Brain pericyte (primary cell): Measurements from ENCODE around the gene BRAF.
A peak's percentile ranks its signal among the peaks of the same experiment; 100 is the strongest.
"Not testable (repeated sequence)": the region's sequence is repeated elsewhere in the genome, so short reads cannot be mapped to it uniquely, and the experiment has no call there.

Experiments used
- DNase-seq: peaks from one replicate; pipeline ENCODE4 v3.0.0-alpha.2; 2012; ENCODE audit warnings: low read depth, low spot score

Gene BRAF

DNA sequence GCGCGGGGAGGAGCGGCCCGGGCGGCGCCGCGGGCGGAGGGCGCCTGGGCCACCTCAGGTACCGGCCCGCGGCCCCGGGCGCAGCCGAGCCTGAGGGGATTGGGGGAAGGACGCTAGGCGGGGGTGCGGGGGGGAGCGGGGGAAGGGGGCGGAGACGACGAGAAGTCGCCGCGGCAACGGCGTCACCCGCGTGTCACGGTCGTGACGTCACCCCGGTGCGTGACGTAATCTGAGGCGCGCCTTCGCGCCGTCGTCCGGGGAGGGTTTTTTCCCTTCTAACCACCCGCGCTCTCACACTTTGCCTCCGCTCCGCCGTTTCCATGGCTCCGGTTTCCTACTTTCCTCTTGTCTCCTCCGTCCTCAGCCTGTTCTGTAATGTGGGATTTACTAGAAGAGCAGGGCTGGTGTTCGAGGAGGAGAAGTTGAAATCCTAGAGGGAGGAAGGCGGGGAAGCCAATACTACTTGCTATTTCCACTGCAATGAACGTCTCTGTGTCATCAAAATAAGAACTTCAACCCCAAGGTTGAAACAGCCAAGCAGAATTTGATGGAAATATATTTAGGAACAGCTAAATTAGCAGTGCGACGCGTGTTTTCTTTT, at the start of gene BRAF:
TSS of gene BRAF (minus strand) at position 109 of the 601 bp plus-strand sequence. CDS start 226 bp downstream, outside the sequence.
- peak; percentile 75 for DNase-seq

DNA sequence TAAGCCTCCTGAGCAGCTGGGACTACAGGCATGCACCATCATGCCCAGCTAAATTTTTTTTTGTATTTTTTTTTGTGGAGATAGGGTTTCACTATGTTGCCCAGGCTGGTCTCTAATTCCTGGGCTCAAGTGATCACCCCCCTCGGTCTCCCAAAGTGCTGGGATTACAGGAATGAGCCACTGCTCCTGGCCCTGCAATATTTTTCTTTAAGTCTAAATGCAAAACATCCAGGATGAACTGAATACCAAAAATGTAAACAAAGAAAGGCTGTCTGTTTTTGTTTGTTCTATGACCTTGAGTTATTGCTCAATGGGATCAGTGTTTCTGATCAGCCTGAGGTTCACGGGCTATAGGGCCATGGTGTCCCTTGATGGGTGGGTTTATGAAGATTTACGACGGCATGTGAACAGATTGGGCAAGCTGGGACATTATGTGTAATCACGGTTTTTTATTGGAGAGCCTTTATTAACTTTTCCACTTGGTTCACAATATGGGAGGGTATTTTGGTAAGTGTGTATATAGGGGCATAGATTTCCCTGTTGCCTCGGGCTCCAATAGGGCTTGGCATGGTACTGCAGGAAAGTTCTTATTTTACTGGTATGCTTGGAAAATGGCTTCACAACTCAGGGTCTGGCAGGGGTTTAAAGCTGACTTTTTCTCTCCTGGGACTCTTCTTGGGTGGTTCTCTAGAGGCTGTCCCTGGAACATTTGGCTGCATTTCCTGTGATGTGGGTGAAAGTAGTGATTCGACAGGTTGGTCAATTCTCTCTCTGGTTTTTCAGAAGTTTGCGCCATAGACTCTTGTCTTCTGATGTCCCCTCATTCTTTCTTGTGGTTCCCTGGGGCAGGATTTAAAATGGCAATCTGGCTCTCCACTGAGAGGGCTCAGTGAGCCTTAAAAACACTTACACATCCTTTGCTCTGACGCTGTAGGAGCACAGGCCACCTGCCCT, 48.4 kb upstream of the BRAF start:
- DNase-seq, result no peak

DNA sequence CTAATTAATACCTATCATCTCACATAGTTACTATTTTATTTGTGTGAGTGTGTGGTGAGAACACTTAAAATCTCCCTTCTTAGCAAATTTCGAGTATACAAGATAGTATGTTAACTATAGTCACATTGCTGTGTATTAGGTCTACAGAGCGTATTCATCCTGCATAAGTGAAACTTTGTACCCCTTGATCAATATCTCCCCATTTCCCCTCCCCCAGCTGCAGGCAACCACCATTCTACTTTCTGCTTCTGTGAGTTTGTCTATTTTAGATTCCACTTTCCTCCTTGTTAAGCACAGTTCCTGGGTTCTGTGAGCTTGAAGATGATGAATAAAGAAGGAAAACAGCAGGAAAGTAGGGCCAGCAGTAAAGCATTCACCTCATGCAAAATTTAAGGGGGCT, 47.6 kb upstream of the BRAF start:
- no peak for DNase-seq

DNA sequence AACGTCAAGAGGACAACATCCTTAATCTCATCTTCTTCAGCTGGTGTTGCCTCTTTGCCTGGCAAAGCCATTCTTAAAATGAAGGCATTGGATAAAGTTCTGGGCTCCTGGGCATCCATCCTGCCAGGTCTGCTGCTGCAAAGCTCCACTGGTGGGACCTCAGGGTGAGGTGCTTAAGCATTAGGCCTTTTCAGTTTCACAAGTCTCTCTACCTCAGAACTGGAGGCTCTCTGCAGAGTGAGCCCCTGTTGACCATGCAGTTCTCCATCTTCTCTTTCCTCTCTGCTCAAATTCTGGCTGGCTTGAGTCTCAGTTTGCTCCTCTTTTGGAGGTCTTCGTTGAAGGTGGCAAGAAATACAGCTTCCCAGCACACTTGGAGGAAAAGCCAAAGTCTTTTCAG, 42.7 kb upstream of the BRAF start:
- no peak for DNase-seq

DNA sequence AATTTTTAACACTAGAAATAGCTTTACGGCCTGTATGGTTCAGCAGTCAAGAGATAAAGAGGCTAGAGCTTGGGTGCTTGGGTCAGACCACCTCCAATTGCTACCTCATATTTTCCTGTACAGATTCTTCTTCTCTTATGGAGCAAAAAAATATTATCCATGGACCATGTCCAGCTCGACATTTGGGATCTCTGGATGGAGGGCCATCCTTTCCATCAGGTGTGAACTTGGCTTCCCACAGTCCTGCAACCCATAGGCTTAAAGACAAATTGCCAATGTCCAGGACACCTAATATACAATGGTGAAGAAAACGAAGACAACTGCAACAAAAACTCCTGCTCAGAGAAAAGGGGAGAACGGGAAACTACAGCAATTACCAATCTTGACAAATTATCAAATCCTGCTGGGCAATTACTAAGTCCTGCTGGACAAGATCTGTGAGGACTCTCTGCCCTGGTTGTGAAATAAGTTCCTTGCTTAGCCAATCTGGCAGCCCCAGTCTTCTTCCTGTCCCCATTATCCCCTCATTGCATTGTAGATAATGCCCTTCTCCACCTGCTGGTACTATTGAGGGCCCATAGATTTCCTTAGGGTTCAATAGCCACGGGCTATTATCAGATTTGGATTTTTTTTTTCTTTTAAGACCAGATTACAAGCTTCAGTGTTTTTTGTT, 42.0 kb upstream of the BRAF start:
- DNase-seq, result no peak

DNA sequence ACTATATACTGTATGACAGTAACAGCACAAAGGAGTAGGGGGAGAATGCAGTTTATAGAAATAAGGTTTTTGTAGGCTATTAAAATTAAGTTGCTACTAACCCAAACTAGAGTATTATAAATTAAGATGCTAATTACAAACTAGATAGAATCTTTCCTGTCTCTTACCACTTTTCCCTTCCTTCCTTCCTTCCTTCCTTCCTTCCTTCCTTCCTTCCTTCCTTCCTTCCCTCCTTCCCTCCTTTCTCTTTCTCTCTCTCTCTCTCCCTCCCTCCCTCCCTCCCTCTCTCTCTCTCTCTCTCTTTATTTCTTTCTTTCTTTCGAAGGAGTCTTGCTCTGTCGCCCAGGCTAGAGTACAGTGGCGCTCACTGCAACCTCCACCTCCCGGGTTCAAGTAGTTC, 36.4 kb upstream of the BRAF start:
- DNase-seq, result no peak

DNA sequence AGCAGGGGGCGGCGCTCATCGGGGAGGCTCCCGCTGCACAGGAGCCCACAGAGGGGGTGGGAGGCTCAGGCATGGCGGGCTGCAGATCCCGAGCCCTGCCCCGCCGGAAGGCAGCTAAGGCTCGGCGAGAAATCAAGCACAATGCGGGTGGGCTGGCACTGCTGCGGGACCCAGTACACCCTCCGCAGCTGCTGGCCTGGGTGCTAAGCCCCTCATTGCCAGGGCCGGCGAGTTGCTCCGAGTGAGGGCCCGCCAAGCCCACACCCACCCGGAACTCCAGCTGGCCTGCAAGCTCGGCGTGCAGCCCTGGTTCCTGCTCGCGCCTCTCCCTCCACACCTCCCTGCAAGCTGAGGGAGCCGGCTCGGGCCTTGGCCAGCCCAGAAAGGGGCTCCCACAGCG, 32.3 kb upstream of the BRAF start:
- not testable (repeated sequence) for DNase-seq

DNA sequence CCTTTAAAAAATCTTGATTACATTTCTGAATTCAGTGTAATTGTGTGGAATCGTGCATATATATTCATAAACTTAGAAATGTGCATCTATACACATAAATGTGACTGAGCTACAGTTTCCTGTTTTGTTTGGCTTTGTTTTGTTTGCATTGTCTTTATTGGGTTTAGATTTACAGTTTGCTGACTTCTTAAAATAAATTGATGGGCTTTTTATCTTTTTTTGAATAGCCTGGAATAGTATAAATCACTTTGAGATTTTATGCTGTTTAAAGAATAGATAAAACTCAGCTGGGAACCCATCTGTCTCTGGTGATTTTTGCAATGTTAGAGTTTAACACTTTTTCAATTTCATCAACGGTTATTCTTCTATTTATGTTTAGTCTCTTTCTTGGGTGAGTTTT, 21.2 kb upstream of the BRAF start:
- DNase-seq, result no peak

DNA sequence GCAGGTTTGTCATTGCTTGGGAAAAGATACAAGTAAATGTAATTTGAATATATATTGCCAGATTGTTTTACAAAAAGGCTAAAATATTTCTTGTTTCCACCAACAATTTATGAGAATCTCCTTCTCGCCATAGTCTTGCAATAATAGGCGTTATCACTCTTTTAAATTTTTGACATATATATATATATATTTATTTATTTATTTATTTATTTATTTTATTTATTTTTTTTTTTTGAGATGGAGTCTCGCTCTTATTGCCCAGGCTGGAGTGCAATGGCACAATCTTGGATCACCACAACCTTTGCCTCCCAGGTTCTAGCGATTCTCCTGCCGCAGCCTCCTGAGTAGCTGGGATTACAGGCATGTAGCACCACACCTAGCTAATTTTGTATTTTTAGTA, 17.5 kb upstream of the BRAF start:
- DNase-seq, result not testable (repeated sequence)

DNA sequence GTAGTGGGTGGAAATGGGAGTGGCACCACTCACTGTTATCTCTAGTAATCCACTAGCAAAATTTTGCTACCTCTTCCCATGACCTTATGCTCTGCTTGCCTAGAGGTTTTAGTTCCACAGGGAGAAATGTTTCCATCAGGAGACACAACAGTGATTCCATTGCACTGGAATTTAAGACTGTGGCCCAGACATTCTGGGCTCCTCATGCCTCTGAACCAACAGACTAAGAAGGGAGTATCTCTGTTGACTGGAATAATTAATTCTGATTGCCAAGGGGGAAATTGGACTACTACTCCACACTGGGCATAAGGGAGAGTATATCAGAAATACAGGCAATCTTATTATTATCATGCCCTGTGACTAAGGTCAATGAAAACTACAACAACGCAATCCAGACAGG, 16.2 kb upstream of the BRAF start:
- no peak for DNase-seq

DNA sequence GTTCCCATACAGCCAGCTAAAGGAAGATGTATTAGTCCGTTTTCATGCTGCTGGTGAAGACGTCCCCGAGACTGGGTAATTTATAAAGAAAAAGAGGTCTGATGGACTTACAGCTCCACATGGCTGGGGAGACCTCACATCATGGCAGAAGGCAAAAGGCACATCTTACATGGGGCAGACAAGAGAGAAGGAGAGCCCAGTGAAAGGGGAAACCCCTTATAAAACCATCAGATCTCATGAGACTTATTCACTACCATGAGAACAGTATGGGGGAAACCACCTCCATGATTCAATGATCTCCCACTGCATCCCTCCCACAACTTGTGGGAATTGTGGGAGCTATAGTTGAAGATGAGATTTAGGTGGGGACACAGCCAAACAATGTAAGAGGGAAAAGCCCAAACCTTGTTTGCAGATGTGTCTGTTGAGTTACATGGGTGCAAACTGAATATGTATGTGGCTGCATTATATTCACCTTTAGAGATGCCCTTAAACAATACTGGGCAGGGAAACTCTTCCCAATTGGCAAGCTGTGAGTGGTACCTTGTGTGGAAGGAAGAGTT, 13.1 kb upstream of the BRAF start:
- no peak for DNase-seq

DNA sequence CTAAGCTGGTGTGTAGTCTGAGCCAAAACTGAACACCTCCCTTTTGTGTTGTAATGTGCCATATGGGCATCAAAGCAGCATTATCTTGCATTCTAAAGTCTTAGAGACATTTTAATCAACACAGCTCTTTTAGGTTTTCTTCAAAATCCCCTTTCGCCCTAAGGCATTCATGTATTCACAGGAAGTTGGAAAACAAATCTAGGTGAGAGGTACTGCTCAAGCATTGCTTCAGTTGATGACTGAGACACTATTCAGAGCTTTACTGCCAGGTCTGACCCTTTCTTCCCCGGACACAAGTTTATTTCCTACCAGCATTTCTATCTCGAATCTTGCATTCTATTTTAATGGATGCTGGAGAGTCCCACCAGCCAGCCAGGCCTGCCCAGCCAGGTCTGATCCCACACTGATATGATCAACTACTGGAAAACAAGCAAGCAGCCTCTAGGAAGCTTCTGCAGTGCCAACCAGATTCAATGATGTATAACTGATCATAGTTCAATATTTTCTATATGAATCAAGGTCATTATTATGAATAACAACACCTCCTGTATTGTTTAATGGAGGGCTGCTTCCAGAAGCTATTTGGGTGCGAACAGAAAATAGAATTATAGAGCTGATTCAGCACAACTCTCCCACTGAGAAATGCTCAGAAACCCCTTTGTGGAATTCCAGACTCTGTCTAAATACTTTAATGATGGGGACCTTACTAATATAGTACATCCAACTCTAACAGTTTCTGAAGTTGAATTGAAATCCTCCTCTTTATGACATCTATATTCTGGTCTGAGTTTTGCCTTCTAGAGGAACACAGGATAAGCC, 4.0 kb upstream of the BRAF start:
- DNase-seq, result no peak

DNA sequence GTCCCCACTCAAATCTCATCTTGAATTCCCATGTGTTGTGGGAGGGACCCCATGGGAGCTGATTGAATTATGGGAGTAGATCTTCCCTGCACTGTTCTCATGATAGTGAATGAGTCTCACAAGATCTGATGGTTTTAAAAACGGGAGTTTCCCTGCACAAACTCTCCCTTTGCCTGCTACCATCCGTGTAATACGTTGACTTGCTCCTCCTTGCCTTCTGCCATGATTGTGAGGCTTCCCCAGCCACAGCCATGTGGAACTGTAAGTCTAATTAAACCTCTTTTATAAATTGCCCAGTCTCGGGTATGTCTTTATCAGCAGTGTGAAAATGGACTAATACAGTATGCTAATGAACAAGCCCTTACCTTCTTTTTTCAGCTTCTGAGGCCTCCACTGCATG, 3.2 kb upstream of the BRAF start:
- not testable (repeated sequence) for DNase-seq

DNA sequence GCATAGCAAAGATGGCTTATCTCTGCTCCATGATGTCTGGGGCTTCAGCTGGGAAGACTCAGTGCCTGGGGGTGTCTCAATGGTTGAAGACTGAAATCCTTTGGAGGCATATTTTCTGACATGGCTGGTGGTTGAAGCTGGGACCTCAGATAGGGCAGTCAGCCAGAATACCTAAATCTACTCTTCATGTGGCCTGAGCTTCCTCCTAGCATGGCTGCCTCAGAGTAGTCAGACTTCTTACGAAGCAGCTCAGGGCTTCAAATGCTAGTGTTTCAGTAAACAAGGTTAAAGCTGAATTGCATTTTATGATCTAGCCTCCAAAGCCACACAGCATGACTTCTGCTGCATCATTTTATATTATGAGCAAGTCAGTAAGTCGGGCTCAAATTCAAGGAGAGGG, 2.6 kb upstream of the BRAF start:
- DNase-seq, result no peak

DNA sequence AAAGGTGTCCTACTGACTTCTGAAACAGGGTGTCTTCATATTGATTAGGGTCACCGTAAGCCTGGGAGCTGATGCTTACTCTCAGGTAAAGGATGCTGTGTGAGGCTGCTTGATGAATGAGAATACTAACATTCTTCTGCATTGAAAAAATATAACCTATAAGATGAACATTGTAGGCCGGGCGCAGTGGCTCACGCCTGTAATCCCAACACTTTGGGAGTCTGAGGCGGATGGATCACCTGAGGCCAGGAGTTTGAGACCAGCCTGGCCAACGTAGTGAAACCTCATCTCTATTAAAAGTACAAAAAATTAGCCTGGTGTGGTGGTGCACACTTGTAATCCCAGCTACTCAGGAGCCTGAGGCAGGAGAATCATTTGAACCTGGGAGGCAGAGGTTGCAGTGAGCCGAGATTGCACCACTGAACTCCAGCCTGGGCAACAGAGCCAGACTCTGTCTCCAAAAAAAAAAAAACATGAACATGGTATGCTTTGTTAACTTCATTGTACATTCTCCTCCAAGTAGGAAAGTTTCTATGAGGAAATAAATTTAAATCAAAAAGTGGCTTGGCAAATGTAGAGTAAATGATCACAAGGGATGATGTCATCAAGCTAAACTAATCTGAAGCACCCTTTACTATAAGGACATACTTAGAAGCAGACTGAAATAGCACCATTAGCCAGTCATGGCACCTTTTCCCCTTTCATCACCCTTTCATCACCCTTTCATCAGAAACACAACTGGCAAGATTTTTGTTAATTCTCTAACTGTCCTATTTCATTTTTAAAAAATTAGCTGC, 1.5 kb upstream of the BRAF start:
- no peak for DNase-seq

DNA sequence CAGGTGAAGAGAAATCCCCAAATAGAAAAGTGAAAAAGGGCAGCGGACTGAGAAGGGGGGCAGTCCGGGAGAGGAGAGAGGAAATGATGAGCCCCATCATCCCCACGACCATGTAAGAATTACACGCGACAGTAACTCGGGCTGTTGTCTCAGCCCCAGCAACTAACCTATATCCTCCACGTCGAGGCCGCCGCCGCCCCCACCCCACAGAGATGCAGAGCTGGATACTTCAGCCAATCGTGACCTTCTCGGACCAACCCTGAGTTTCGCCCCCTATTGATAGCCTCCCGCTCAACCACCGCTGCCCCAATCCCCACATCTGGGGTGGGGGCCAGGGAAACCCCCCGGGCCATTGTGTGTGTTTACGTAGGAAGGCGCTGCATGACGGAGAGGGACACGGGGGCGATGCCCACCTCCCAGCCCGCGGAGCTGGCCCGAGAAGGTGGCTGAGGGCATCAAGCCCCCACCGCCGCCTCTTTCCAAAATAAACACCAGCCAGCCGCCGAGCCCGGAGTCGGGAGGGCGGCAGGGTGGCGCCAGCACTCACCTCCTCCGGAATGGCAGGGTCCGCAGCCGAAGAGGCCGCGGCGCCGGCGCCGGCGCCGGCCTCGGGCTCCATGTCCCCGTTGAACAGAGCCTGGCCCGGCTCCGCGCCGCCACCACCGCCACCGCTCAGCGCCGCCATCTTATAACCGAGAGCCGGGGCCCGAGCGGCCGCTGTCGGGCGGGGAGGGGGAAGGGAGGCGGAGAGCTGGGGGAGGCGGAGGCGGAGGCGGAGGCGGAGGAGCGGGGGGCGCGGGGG, 509 bp downstream of the BRAF start:
- DNase-seq, result peak; percentile 5

DNA sequence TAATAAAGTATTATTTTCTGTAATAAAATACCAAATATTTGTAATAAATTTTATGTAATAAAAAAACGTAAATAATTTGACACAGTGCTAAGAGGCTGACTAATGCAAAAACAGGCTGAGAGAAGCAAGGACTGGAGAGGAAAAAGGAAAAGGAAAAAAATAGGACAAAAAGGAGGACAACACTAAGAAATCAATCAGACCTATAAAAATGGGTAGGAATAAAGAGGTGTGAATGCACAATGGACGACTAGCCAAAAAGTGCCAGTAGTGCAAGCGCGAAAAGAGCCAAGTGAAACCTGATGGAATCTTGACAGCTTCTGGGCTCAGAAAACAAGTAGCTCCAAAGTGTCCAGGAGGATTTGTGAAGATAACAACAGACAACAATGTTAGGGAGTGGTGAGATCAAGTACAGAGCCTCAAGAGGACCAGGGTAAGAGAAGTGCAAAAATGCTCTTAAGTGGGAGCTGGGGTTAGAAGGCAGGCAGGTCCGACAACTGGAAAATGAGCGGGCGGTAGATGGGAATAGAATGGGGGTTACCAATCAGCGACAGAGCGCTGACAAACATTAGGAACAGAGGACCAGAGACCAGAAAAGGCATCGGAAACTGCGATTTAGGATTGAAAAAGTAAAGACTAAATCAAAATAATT, 1.2 kb downstream of the BRAF start:
- no peak for DNase-seq

DNA sequence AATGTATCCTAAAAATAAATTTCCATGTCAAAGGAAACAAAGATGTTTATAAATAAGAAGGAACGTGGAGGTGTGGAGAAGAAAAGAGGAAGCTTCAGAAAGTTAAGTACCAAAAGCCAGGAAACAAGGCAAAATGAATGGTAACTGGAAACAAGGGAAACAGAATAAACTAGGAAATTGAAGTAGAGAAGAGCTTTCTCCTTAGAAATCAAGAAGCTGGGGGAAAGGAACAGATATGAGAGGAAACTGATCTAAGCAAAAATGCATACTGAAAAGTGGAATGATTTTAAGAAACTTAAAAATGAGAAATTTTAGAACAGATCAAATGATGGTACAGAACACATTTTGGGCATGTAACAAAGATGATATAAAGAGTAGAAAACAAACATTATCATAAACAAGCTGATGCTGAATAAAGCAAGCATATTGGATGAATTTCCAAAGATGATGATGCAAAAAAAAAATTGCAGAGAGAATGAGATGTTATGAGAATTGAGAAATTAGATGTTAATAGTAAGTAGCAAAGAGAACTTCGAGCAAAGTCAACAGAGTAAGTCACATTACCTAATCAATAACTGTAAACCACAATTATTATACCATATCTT, 1.9 kb downstream of the BRAF start:
- DNase-seq, result no peak

DNA sequence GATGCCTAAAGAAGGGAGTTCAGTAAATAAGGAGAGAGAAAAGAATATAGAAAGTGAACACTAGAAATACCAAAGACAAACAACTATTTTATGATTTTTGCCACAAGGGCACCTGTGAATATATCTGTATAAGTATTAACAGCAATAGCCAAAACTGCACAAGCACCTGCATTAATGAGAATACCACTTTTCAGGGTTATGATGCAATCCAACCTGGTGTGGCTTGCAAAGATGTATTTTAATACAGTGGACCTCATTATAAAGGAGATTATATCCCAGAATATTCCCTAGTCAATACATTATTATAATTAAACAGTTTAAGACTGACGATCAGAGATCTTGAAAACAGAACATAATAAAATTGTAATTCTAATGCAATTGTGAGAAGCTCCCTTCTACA, 4.0 kb downstream of the BRAF start:
- no peak for DNase-seq
